ENCODE measurements around the gene MSRB1.

MSRB1 gene

GRCh38 chr16:1916640-1916990 is 26.4 kb downstream of the MSRB1 start:
- Histone ChIP-seq H3K79me2 (ENCODE audit: control insufficient read depth, low read length) (no peaks in the 10 kb centered on the region), H3F3A (ENCODE audit: control insufficient read depth, insufficient read depth) (no peaks in the 10 kb centered on the region), H3K4me3 (ENCODE audit: low read length) (no peak overlapping the region), H3K4me2 (ENCODE audit: low read length) (no peak overlapping the region), H3K4me1 (ENCODE audit: control insufficient read depth, low read length) (no peaks in the 10 kb centered on the region), H3K9me2 (replicated peaks; ENCODE audit: control insufficient read depth, low read length) (no peaks in the 10 kb centered on the region), H3K27me3 (ENCODE audit: control insufficient read depth, low read length) (no peaks in the 10 kb centered on the region; the same call in 1 of the 2 replicates), H3K27ac (ENCODE audit: low read depth, low read length) (no peak overlapping the region), H3K9me3 (ENCODE audit: control insufficient read depth, insufficient read depth, low read length) (no peaks in the 10 kb centered on the region), H4K20me1 (ENCODE audit: control insufficient read depth, insufficient read depth, low read depth, low read length) (no peaks in the 10 kb centered on the region), H3K36me3 (ENCODE audit: control insufficient read depth, low read length) (no peaks in the 10 kb centered on the region)
- no peak for TF ChIP-seq EZH2phosphoT487 (IDR thresholded peaks at IDR 0.05; ENCODE audit: borderline replicate concordance, low read length)
- no peak for TF ChIP-seq CTCF (IDR thresholded peaks at IDR 0.05; ENCODE audit: low read depth, low read length, poor library complexity, severe bottlenecking)

GRCh38 chr16:1915732-1916639 is 27.0 kb downstream of the MSRB1 start:
- H3K27me3 ChIP-seq (ENCODE audit: control insufficient read depth, low read length), result no peaks in the 10 kb centered on the region; the same call in 1 of the 2 replicates

DNA sequence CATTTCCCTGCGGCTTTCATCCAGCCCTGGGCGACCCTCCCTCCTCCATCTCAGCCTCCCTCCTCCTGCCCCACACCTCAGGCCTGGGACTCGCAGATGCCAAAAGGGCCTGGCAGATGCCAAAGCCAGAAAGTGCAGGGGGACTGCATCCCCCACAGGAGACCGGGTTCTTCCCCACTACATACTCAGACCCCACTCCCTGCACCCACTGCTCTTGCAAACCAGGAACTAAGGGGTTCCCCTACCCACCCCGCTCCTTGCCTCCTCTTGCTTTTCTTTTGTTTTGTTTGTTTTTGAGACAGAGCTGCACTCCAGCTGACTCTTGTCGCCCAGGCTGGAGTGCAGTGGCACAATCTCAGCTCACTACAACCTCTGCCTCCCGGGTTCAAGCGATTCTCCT is 28.0 kb downstream of the MSRB1 start:
- no peak overlapping the region for H3K4me2 ChIP-seq (ENCODE audit: low read length)
- H3K79me2 ChIP-seq (ENCODE audit: control insufficient read depth, low read length), result no peaks in the 10 kb centered on the region
- no peak overlapping the region for H3K27ac ChIP-seq (ENCODE audit: low read depth, low read length)
- H3K27me3 ChIP-seq (ENCODE audit: control insufficient read depth, low read length), result no peaks in the 10 kb centered on the region; the same call in 1 of the 2 replicates
- H4K20me1 ChIP-seq (ENCODE audit: control insufficient read depth, insufficient read depth, low read depth, low read length), result no peaks in the 10 kb centered on the region
- no peaks in the 10 kb centered on the region for H3K9me3 ChIP-seq (ENCODE audit: control insufficient read depth, insufficient read depth, low read length)
- TF ChIP-seq EZH2phosphoT487 (IDR thresholded peaks at IDR 0.05; ENCODE audit: borderline replicate concordance, low read length) (no peak), CTCF (IDR thresholded peaks at IDR 0.05; ENCODE audit: low read depth, low read length, poor library complexity, severe bottlenecking) (no peak)
- no peaks in the 10 kb centered on the region for H3F3A ChIP-seq (ENCODE audit: control insufficient read depth, insufficient read depth)
- no peak overlapping the region for H3K4me3 ChIP-seq (ENCODE audit: low read length)
- no peaks in the 10 kb centered on the region for H3K9me2 ChIP-seq (replicated peaks; ENCODE audit: control insufficient read depth, low read length)
- no peaks in the 10 kb centered on the region for H3K36me3 ChIP-seq (ENCODE audit: control insufficient read depth, low read length)
- no peaks in the 10 kb centered on the region for H3K4me1 ChIP-seq (ENCODE audit: control insufficient read depth, low read length)

More at GRCh38 chr16:1915732-1916639, 27.0 kb downstream of the MSRB1 start:
- Histone ChIP-seq H3K9me3 (ENCODE audit: control insufficient read depth, insufficient read depth, low read length) (no peaks in the 10 kb centered on the region), H3K4me1 (ENCODE audit: control insufficient read depth, low read length) (no peaks in the 10 kb centered on the region), H3K79me2 (ENCODE audit: control insufficient read depth, low read length) (no peaks in the 10 kb centered on the region), H3K4me2 (ENCODE audit: low read length) (no peak overlapping the region), H3F3A (ENCODE audit: control insufficient read depth, insufficient read depth) (no peaks in the 10 kb centered on the region), H3K27ac (ENCODE audit: low read depth, low read length) (no peak overlapping the region), H3K9me2 (replicated peaks; ENCODE audit: control insufficient read depth, low read length) (no peaks in the 10 kb centered on the region), H3K4me3 (ENCODE audit: low read length) (no peak overlapping the region), H3K36me3 (ENCODE audit: control insufficient read depth, low read length) (no peaks in the 10 kb centered on the region), H4K20me1 (ENCODE audit: control insufficient read depth, insufficient read depth, low read depth, low read length) (no peaks in the 10 kb centered on the region)
- no peak for TF ChIP-seq EZH2phosphoT487 (IDR thresholded peaks at IDR 0.05; ENCODE audit: borderline replicate concordance, low read length)
- TF ChIP-seq CTCF (IDR thresholded peaks at IDR 0.05; ENCODE audit: low read depth, low read length, poor library complexity, severe bottlenecking), result no peak

Measured in DOHH2 (cell line).